GM18873 (cell line): ENCODE measurements around the gene NATD1.

ENCODE experiments used
- ATAC-seq: cut with Tn5 transposase; IDR thresholded peaks from one replicate; pipeline ENCODE4 v1.9.1; 2021; ENCODE audit warnings: mild to moderate bottlenecking, moderate library complexity, moderate number of reproducible peaks; ENCODE audit not compliant: unreplicated experiment, low FRiP score

The NATD1 gene

DNA sequence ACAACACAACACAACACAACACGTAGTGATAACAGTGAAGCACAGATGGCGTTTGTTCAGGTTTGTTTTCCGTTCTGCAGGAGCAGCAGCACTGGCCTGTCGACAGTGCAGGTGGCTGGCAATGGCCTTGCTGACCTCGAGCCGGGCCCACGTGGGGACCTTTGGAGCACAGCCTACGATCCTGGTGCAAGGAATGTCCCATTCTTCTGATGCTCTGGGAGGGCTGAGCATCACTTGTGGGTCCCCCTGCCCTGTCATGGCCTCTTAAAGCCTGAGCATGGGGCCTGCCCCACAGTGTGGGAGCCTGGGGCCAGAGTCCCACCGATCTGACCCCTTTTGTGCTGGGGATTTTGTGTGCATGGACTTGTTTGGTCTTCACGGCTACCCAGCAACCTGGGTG is 38.1 kb upstream of the NATD1 start:
- ATAC-seq = no peak

DNA sequence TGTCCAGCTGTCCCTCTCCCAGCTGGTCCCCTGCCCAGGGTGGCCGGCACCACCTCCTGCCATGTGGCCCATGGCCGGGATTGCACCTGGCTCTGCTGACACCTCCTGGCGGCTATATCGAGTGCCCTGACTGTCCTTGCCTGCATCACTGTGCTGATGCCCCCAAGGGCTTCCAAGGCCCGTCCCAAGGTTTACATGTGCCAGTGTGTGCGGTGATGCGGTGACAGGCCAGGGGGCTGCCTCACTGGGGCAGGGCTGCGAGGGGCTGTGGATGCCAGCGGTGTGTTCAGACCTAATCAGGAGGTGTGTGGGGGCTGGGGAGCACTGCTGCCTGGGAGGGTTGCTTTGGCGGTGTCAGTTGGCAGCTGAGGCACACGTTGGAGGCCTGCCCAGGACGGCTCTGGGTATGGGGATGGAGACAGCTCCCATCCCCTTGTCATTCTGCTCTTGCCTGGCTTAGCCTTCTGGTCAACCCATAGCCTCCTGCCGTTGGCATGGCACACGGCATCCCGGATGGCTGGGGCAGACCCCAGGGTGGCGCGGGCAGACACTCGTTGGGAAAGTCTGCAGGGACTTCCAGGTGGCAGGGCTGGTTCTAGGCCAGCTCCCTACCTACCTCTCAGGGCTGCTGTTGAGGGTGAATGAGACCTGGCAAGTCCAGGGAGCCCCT is 36.8 kb upstream of the NATD1 start:
- no peak for ATAC-seq

DNA sequence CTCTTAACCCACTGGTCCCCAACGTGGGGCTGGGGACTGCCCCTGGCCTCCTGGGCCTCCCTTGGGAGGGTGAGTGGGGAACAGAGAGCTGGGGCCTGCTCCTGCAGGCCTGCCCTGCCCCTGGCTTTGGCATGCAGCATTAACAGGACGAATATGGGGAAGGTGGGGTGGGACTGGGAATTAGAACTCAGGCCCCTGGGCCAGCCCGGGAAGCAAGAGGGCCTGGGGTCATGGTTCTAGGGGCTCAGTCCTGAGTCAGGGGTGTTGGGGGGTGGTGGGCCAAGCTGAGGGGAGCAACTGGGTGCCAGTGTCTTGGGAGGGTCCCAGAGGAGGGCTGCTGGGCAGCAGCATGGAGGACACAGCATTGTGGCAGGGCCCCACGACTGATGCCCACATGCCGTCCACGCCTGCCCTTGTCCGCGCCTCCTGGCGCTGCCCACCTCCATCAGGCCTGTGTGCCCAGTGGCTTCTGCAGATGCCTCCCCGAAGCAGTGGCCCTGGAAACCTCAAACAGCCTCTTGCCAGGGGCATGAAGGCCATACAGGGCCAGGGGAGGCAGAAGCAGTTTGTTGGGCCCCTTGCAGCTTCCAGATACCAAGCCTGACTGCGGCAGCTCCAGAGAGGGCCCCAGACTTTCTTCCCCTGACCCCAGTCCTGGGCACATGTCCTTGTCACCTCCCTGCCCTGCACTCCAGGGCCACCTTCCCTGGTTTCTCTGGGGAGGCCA is 36.1 kb upstream of the NATD1 start:
- no peak for ATAC-seq

- peak; percentile 19 for ATAC-seq
These were observed 35.4 kb upstream of the NATD1 start for GRCh38 chr17:21288571-21289017.

- ATAC-seq = peak; percentile 24
These were observed 34.7 kb upstream of the NATD1 start for GRCh38 chr17:21287703-21288449.

- ATAC-seq = no peak
These were observed 33.9 kb upstream of the NATD1 start for GRCh38 chr17:21286909-21287702.

DNA sequence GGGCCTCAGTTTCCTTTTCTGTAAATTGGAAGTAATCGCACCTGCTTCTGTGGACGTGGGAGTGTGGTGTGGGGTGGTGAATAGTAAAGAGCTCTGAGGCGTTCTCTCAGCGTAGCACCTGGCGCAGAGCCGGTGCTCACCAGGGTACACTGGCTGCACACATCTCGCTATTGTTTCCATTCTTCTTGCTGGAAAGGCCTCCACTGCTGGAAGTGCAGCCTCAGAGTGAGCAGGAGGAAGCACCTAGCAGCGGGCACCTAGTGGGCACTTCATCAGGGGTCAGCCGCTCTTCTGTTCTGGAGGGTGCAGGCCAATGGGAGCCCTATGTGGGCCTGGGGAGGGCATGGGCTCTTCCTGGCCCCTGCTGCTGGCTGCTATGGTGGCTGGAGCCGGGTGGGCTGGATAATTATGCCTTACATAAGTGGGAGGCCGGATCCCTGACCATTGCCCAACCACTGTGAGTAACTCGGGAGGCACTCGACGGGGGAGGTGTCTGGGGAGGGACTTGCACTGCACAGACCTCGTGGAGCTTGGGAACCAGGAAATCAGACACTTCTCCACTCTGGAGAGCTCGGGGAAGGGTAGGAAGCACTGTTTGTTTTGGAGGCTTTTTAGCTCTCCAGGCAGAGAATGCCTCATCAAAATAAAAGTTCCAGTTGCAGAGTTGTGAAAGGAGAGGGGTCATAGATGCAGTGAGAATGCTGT is 33.0 kb upstream of the NATD1 start:
- ATAC-seq = no peak

DNA sequence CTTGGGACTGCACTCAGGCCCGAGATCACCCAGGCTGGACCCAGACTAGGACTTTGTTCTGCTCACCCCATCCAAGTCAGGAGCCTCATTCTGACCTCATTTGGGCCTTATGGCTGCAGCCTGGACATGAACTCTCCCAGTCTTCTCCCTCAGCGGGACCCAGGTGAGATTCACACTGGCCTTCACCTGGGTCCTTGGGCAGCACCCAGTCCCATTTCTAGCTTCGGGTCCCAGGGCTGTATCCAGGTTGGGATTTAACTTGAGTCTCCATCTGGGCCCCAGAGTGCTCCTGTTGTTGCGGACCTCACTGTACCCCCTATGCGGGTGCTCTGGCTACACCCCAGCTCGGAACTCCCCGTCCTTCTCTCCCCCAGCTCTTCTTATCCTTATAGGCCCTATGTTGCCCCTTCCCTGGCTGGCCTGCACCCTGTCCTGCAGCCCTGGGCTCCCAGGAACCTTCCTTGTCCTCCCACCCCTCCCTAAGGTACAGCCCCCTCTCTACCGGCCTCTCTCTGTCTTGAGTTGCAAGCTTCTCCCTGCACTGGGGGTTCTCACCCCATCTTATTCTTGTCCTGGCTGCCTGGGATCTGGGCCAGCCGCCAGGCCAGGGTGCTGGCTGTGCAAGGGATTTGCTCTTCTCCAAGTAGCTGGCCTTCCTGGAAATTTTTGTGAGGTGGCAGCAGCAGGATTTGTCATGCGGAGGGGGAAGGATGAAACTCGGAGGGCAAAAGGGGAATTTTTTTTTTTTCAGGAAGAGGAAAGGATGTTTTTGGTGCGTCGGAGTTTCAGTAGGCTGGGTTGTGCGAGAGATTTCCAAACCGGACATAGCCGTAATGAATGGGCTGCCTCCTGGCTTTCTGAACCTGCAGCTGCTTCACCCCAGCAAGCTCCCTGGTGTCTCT is 32.2 kb upstream of the NATD1 start:
- ATAC-seq = no peak

GRCh38 chr17:21284319-21285163 is 31.3 kb upstream of the NATD1 start, which contains the start of gene MAP2K3:
Gene MAP2K3, plus strand, starts transcription at chr17:21284711. Its CDS starts 210 bp downstream, at chr17:21284921.
- peak; percentile 69 for ATAC-seq

DNA sequence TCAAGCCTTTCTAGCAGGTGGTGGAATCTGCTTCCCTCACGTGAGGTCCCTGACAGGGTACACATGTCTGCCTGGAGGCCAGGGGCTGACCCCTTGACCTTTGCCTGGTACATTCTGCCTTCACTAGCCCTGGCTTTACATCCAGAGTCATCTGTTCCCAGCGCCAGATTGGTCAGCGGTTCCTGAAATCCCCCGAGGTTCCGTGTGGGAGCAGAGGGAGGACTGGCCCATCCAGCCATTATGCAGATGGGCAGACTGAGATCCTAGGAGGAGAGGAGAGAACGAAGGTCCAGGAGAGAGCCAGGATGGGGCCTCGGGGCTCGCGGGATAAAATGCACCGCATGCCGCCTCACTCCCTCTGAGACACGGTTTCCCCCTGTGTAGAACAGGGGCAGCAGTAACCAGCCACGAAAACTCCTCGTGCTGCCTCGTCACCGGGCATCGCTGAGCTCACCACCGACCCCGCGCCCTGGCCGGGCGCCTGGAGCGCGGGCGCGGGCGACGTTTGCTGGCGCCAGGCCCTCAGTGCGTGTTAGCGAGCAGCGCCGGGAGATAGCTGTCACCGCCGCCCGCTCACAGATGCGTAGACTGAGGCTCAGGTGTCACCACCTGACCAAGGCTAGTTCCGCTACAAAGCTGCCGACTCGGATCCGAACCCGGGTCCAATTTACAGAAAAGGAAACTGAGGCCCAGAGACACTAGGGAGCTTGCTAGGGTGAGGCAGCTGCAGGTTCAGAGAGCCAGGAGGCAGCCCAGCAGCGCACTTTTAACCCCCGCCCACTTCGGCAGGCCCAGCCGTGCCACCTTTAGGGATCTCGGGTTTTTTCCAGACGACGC is 30.5 kb upstream of the NATD1 start:
- peak; percentile 6 for ATAC-seq

GRCh38 chr17:21282850-21283249 is 29.6 kb upstream of the NATD1 start:
- no peak for ATAC-seq

DNA sequence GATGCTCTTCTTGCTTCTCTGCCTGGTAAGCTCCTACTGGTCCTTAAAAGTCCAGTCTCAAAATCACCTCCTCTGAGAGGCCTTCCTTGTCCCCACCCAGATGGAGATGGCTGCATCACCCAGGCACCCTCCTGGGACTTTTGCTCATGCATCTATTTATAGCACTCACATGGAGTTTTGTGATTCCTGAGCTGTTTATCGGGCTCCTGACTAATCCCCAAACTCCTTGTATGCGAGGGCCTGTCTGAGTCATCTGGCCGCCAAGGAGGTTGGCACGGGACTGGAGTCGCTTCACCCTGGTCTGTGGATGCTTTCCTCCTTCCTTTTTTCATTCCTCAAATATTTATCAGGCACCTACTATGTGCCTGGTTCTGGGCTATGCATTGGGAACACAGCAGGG is 29.0 kb upstream of the NATD1 start:
- ATAC-seq = no peak

GRCh38 chr17:21280081-21280518 is 26.9 kb upstream of the NATD1 start:
- peak; percentile 29 for ATAC-seq

DNA sequence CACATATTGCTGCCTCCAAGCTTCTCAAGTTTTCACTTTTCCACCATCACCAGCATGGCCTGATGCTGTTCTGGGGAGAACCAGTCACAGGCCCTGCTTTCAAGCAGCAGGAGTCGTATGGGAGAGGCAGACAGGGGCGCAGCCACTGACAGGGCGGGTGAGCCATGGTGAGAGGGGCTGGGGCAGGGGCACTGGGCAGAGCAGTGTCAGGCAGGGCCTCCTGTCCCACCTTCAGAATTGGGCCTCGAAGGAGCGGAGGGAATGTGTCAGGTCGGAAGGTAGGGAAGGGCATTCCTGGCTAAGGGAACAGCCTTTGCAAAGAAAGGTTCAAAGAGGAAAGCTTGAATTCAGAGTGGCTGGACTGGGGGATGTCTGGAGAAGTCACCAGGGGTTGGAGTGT is 26.4 kb upstream of the NATD1 start:
- ATAC-seq = no peak

DNA sequence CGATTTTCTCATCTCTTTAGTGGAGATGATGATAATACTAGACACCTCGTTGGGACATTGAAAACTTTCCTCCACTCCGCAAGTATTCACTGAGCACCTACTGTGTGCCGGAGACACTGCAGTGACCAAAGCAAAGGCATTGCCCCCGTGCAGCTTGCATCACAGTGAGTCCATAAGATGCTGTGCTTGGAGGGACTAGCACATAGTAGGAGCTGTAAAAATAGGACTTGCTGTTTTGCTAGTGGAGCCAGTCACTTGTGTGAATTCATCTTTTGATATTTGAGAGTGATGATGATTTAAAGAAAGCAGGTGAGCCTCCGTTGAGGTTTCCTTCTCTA is 26.0 kb upstream of the NATD1 start:
- no peak for ATAC-seq

DNA sequence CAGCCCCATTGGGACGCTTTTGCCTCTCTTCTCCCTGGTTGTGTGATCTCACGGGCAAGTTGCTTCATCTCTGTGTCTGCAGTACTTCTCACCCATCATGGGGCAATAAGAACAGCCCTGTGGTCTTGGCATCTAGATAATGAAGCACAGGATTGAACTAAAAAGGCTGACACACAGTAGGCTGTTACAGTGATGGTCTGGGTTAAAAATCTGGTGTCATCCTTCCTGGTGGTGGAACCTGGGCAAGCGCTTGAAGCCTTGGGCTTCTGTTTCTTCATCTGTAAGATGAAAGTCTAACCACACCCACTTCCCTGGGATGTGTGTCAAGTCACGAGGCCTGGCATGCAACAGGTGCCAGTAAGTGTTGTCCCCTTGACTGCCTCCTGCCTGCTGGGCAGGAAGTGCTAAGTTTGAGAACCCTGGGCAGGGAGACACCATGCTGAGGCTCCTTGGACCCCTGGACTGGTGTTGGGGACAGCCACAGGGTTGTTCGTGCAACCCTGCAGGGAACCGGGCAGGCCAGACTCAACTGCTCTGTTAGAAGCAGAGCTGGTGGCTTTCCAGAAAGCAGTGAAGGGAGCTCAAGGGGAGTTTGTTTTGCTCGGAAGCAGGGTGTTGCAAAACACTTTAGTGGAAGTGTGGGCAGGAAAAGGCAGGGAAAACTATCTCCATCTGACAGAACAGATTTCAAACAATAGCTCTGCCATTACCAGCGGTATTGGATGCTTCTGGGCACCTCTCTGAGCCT is 25.4 kb upstream of the NATD1 start:
- ATAC-seq = no peak

DNA sequence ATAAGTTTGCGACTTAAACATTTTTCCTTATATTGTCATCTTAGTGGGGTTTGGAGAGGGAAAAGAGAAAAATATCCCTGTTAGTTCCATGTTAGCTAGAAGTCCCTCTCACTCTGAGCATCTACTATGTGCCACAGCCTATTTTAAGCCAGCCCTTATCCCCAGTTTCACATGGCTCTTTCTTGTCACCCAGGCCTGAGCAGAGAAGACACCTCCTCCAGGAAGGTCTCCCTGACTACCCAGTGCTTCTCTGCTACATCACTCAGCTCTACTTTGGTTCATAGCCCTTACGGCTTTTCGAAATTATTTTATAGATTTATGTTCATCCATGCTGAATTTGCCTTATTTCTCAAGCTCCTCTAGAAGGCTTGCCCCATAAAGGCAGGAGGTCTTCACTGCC is 24.1 kb upstream of the NATD1 start:
- no peak for ATAC-seq
